Testis (tissue), 2 donors: ENCODE results near the gene AZGP1.

Source experiments
- CTCF ChIP-seq, 3 experiments: fragments of 450-650 bp in 2 of 3; fragments of 200-600 bp in 1 of 3; sonication (generic) in 1 of 3; IDR thresholded peaks; one replicate each; pipeline ENCODE4 v1.5.1; 2016 to 2019; ENCODE audit warnings: antibody characterized with exemption in 3 of 3, mild to moderate bottlenecking in 2 of 3, moderate library complexity in 1 of 3
- POLR2A ChIP-seq: fragments of 450-650 bp; IDR thresholded peaks from one replicate; pipeline ENCODE4 v1.6.1; 2017; ENCODE audit warnings: antibody characterized with exemption, mild to moderate bottlenecking, moderate library complexity

- TF ChIP-seq CTCF (IDR thresholded peaks at IDR 0.05) (no peak), POLR2A (no peak)
These were observed 28.2 kb upstream of the AZGP1 start for GRCh38 chr7:100003711-100004661.
